Measurements from ENCODE around the gene C1orf198.
A peak's percentile ranks its signal among the peaks of the same experiment; 100 is the strongest.

C1orf198 gene

GRCh38 chr1:230891413-230891812 lies 23.1 kb upstream of the C1orf198 start:
- peak; percentile 40 for DNase-seq

GRCh38 chr1:230884646-230885045 lies 16.3 kb upstream of the C1orf198 start:
- no peak for DNase-seq

- no peak for DNase-seq
Measured at GRCh38 chr1:230883967-230884366, 15.6 kb upstream of the C1orf198 start.

- DNase-seq: no peak
Measured at GRCh38 chr1:230879778-230880177, 11.5 kb upstream of the C1orf198 start.

- DNase-seq: peak; percentile 78
Measured at GRCh38 chr1:230878591-230878990, 10.3 kb upstream of the C1orf198 start.

- DNase-seq: no peak
Measured at GRCh38 chr1:230877924-230878590, 9.7 kb upstream of the C1orf198 start.

- DNase-seq: peak; percentile 72
Measured at GRCh38 chr1:230877146-230877923, 9.0 kb upstream of the C1orf198 start.

GRCh38 chr1:230876660-230877059 lies 8.3 kb upstream of the C1orf198 start:
- DNase-seq: no peak

- DNase-seq: no peak
Measured at GRCh38 chr1:230875370-230875769, 7.0 kb upstream of the C1orf198 start.

- DNase-seq: no peak
Measured at GRCh38 chr1:230870916-230871315, 2.6 kb upstream of the C1orf198 start.

GRCh38 chr1:230869500-230869899 lies 1.2 kb upstream of the C1orf198 start:
- DNase-seq: peak; percentile 82

- DNase-seq: peak; percentile 62
Measured at GRCh38 chr1:230868736-230869385, 540 bp upstream of the C1orf198 start.

GRCh38 chr1:230867101-230867902 lies 1.0 kb downstream of the C1orf198 start:
- DNase-seq: peak; percentile 32

- DNase-seq: peak; percentile 47
Measured at GRCh38 chr1:230866171-230867070, 1.9 kb downstream of the C1orf198 start.

- no peak for DNase-seq
Measured at GRCh38 chr1:230865062-230865817, 3.1 kb downstream of the C1orf198 start.

GRCh38 chr1:230864441-230864840 lies 3.9 kb downstream of the C1orf198 start:
- no peak for DNase-seq

GRCh38 chr1:230863449-230863848 lies 4.9 kb downstream of the C1orf198 start:
- DNase-seq: no peak

GRCh38 chr1:230861970-230862595 lies 6.2 kb downstream of the C1orf198 start:
- DNase-seq: no peak

- no peak for DNase-seq
Measured at GRCh38 chr1:230861489-230861888, 6.8 kb downstream of the C1orf198 start.

GRCh38 chr1:230860617-230861384 lies 7.5 kb downstream of the C1orf198 start:
- DNase-seq: no peak
